Neutrophil (primary cell): ENCODE measurements around the gene CRIP1.

Experiments
- H3K27ac ChIP-seq: fragments of 200-600 bp; sonication (generic); 2 replicates; pipeline ENCODE4 v1.5.1; 2016; ENCODE audit warnings: mild to moderate bottlenecking, moderate library complexity
- H3K27me3 ChIP-seq: fragments of 200-600 bp; sonication (generic); 2 replicates; pipeline ENCODE4 v1.6.0; 2016; ENCODE audit warnings: mild to moderate bottlenecking
- H3K36me3 ChIP-seq: fragments of 200-600 bp; sonication (generic); 2 replicates; pipeline ENCODE4 v1.5.1; 2017
- H3K4me1 ChIP-seq, 2 experiments: fragments of 200-600 bp in 1 of 2; sonication (generic) in 1 of 2; 1 replicate in 1 of 2; 2 replicates in 1 of 2; pipeline versions ENCODE4 v1.5.1 to v1.6.1; 2013 to 2016; ENCODE audit warnings: low read depth in 1 of 2, low read length in 1 of 2, mild to moderate bottlenecking in 1 of 2, moderate library complexity in 1 of 2; ENCODE audit not compliant: control insufficient read depth in 1 of 2, insufficient read depth in 1 of 2
- H3K4me3 ChIP-seq, 2 experiments: fragments of 200-600 bp in 1 of 2; sonication (generic) in 1 of 2; 1 replicate in 1 of 2; 2 replicates in 1 of 2; pipeline ENCODE4 v1.5.1; 2013 to 2016; ENCODE audit warnings: low read depth in 1 of 2, low read length in 1 of 2, mild to moderate bottlenecking in 1 of 2, moderate library complexity in 1 of 2
- H3K9me3 ChIP-seq: fragments of 200-600 bp; sonication (generic); 2 replicates; pipeline ENCODE4 v1.5.1; 2016
- TF ChIP-seq, protein P1 (sequence below): fragments of 200-600 bp; sonication (generic); IDR thresholded peaks from 2 replicates; pipeline ENCODE4 v1.5.1; 2016; ENCODE audit warnings: antibody characterized with exemption

Gene CRIP1, protein sequence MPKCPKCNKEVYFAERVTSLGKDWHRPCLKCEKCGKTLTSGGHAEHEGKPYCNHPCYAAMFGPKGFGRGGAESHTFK

DNA sequence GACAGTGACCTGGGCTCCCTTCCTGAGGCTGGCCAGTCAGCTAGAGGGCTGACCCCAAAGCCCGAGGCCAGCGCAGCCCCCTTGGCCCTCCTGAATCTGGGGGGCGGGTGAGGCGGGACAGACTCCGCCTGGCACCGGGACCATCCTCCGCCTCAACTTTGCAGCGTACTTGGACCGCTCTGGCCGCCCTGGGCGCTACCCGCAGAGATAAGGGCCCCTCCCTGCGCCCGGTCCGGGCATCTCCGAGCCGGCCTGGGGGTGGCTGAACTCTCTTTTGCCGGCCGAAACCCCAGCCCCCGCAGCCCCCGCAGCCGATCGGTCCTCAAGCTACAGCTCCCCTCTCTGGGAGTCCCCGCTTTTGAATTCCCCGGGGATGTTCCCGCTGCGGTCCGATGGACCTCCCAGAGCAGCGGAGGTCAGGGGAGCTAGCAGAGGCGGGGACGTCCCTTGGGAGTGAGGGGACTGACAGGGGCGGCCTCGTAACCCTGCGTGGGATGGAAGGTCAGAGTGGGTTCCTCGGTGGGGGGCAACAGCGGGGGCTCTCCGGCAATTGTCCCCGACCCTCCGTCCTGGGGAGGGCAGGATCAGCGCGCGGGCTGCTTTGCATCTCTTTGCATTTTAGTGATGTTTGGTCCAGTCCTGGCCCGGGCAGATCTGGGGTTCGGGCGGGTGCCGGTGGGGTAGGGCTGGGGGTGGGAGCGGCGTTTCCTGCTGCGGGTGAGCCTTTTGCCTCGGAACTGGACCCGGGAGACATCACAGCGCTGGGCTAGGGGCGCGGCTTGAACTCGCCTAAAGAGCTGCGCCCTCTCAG, at the start of gene CRIP1:
CRIP1 (plus strand) TSS at position 724 of the 811 bp plus-strand sequence. CDS start 374 bp downstream, outside the sequence.
- Histone ChIP-seq H3K9me3 (no peaks in the 10 kb centered on the region), H3K4me1 (peaks cover 33 to 53% of the 10 kb centered on the region in 2 experiments), H3K36me3 (no peaks in the 10 kb centered on the region), H3K4me3 (peak within 1 kb of the TSS; percentile 58 to 63), H3K27me3 (peaks cover 76% of the 10 kb centered on the region), H3K27ac (peak within 1 kb of the TSS; percentile 5)
- TF ChIP-seq, protein P1, sequence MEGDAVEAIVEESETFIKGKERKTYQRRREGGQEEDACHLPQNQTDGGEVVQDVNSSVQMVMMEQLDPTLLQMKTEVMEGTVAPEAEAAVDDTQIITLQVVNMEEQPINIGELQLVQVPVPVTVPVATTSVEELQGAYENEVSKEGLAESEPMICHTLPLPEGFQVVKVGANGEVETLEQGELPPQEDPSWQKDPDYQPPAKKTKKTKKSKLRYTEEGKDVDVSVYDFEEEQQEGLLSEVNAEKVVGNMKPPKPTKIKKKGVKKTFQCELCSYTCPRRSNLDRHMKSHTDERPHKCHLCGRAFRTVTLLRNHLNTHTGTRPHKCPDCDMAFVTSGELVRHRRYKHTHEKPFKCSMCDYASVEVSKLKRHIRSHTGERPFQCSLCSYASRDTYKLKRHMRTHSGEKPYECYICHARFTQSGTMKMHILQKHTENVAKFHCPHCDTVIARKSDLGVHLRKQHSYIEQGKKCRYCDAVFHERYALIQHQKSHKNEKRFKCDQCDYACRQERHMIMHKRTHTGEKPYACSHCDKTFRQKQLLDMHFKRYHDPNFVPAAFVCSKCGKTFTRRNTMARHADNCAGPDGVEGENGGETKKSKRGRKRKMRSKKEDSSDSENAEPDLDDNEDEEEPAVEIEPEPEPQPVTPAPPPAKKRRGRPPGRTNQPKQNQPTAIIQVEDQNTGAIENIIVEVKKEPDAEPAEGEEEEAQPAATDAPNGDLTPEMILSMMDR: no peak

DNA sequence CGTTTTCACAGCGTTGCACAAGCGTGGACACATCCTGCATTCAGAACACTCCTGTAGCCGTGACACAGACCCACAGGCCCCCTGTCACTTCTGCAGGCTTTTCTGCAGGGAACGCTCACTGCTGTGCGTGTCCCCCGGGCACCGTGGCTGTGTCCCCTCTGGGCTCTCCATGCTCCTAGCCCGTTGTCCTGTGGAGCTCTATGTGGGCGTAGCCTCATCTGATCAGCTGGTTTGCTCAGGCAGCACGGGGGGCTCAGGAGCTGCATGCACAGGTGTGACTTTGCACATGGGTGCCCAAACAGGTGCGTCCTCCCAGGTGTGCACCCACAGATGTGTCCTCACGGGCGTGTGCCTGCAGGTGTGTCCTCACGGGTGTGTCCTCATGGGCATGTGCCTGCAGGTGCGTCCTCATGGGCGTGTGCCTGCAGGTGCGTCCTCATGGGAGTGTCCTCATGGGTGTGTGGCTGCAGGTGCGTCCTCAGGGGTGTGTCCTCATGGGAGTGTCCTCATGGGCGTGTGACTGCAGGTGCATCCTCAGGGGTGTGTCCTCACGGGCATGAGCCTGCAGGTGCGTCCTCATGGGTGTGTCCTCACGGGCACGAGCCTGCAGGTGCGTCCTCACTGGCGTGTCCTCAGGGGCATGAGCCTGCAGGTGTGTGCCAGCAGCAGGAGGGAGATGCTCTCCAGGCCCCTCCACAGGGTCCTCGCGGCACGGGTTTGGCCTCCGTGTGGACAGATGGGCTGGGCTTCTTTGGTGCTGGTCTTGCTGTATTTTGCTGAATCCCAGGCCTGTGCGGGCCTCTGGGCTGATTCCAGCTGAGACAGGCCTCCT, 49.6 kb upstream of the CRIP1 start:
- Histone ChIP-seq H3K9me3 (no peaks in the 10 kb centered on the region), H3K27ac (no peak overlapping the region), H3K27me3 (no peaks in the 10 kb centered on the region), H3K4me1 (no peaks in the 10 kb centered on the region), H3K36me3 (peaks cover 8% of the 10 kb centered on the region), H3K4me3 (no peak overlapping the region)
- TF ChIP-seq, protein P1: no peak

DNA sequence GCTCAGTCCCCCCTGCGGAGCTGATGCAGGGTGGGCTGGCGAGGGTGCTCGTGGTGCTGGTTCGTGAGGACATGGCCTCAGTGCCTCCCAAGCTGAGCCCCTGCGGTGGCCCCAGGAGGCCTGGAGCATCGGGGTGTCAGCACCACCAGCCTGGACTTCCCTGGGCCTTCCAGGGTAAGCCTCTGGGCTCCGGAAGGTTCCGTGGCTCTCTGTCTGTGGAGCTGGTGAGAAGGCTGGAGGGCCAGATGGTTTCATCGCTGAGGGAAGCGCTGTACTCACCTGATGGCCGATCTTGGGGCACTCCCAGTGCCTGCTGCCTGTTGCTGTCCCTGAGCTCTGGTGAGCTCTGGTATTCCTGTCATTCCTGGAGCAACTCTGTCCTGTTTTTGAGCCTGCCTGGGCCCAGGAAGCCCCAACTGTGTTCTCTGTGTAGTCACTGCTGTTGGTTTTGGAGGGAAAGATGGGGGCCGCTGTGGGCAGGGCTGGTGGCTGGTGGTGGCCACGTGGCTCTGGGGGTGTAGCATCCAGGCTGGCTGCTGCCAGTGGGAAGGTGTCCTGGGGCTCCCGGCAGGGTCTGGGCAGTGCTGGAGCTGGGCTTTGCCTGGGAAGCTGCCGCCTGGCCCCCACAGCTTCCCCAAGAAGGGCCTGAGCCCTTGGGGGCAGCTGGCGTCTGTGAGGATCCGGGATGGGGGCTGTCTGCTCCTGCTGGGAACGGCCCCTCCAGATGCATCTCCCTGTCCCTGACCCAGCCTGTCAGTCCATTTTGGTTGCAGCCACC, 48.8 kb upstream of the CRIP1 start:
- H3K36me3 ChIP-seq: peaks cover 8% of the 10 kb centered on the region
- no peak overlapping the region for H3K4me3 ChIP-seq
- no peaks in the 10 kb centered on the region for H3K9me3 ChIP-seq

DNA sequence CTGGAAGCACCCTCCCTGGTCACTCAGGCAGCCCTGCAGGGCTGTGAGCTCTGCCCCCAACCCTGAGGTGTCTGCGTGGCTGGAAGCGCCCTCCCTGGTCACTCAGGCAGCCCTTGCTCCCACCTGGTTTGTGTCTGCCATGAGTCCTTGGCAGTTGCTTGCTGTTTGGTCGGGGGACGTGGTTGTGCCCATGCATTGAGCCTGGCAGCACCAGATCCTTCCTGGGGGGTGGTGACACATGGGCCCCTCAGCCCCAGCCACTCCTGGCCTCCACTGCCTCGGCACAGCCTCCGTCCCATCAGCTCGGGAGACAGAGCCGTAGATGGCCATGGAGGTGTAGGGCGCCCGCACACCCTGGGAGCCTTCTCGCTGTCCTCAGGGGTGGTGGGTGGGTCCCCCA, 47.5 kb upstream of the CRIP1 start:
- H3K27ac ChIP-seq: no peak overlapping the region
- peaks cover 8% of the 10 kb centered on the region for H3K36me3 ChIP-seq
- no peaks in the 10 kb centered on the region for H3K27me3 ChIP-seq
- H3K9me3 ChIP-seq: no peaks in the 10 kb centered on the region
- no peaks in the 10 kb centered on the region for H3K4me1 ChIP-seq
- TF ChIP-seq, protein P1: no peak
- H3K4me3 ChIP-seq: no peak overlapping the region

More for the DNA sequence above, 48.8 kb upstream of the CRIP1 start:
- no peaks in the 10 kb centered on the region for H3K27me3 ChIP-seq
- TF ChIP-seq, protein P1: no peak
- H3K27ac ChIP-seq: no peak overlapping the region
- no peaks in the 10 kb centered on the region for H3K4me1 ChIP-seq
